GM18519 (cell line): ENCODE measurements around the gene CMTM1.
"Not testable (repeated sequence)": the region's sequence is repeated elsewhere in the genome, so short reads cannot be mapped to it uniquely, and the experiment has no call there.

Experiments used
- ATAC-seq: cut with Tn5 transposase; IDR thresholded peaks from one replicate; pipeline ENCODE4 v1.9.1; 2021; ENCODE audit warnings: mild to moderate bottlenecking, moderate library complexity; ENCODE audit not compliant: unreplicated experiment, low FRiP score

The CMTM1 gene

DNA sequence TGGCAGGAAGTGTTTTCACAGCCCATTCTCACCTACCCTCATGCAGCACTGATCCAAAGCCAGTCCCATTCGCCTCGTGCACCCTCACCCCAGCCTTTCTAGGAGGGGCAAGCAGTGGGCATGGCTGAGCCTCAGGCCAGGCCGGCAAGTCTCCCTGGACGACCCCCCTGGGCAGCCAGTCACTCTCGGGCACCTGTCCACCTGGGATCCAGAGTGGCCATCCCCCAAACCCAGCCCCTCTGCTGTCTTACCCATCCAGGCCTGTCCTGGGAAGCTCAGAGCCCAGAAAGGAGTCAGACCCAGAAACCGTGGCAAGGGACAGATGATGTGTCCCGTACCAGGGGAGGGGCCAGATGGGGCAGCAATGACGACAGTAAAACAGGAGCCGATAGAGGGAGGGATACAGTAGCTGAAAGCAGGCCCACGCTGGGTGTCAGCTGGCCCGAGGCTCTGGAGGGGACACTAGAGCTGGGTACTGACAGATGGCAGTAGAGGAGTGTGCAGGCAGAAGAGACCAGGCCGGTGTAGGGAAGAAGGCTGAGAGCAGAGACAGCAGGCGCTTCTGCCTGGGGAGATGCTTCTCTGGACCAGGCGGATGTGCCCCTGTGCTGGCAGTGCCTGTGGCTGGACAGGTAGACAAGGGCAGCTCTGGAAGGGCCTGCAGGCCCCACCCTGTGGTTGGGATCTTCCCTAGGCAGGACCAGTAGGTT, 44.0 kb downstream of the CMTM1 start:
- ATAC-seq, result no peak

DNA sequence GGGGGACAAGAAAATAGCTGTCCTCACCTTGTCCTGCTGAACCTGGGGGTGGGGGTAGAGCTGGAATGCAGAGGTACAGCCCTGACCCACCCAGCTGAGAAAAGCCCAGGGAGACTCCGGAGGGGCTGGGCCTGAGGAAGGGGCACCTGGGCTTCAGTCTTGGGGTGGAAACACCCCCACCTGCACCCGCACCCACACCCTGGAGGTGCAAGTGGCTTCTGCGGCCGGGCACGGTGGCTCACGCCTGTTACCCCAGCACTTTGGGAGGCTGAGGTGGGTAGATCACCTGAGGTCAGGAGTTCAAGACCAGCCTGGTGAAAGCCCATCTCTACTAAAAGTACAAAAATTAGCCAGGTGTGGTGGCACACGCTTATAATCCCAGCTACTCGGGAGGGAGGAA, 45.7 kb downstream of the CMTM1 start:
- not testable (repeated sequence) for ATAC-seq

DNA sequence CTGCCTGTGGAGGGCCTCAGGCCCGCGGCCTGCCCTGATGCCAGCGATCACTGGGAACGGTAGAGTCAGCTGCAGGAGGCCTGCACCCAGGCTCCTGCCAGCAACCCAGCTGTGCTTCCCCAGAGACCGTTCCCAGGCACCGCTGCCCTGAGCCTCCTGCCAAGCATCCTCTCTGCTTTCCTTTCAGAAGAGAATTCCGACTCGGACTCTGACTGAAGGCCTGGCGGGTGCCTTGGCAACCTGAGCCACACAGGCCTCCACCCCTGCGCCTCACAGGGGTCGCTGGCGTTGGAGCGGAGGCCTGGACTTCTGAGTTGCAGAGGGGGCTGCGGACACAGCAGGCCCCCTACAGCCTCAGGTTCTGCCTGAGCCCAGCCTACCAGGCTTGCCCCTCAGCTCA, 46.2 kb downstream of the CMTM1 start:
- ATAC-seq, result no peak

DNA sequence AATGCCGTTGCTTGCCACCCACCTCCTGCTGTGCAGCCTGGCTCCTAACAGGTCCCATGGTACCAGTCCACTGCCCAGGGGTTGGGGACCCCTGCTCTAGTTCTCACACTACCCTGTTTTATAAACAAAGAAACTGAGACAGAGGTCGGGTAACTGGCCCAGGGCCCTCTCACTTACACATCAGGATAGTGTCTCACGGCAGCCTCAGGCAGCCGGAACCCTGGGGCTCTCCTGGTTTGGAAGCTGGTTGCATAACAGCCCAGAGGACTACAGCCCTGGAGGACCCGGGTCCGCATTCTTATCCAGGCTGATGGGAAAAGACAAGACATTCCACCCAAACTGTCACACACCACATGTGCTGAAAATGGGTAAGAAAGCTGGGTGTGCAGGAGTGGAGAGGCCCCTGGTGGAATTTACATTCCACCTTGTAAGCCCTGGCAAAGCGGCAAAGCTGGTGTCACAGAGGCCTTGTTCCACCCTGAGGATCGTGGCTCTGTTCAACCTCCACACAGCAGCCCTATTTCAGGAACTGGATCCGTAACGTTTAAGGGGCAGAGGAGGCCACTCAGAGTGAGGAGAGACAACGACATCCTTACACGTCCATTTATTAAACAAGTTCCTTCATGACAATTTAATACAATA, 48.0 kb downstream of the CMTM1 start:
- ATAC-seq, result no peak

DNA sequence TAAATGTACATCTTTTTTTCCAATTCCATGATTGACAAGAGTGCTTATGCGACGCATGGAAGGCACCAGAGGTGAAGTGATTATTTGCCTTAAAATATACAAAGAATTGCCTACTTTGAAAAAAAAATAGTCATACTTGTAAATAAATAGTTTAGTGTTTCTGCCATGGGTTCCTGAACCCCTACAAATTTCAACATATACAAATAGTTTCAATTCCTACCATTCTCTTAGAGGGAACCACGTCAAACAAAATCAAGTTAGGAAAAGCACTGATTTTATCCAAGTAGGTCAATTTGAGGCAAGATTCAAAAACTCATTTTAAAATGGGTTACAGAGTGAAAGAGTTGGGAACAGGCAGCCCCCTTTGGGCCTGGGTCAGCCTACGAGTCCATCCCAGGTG, 49.9 kb downstream of the CMTM1 start:
- ATAC-seq, result no peak

DNA sequence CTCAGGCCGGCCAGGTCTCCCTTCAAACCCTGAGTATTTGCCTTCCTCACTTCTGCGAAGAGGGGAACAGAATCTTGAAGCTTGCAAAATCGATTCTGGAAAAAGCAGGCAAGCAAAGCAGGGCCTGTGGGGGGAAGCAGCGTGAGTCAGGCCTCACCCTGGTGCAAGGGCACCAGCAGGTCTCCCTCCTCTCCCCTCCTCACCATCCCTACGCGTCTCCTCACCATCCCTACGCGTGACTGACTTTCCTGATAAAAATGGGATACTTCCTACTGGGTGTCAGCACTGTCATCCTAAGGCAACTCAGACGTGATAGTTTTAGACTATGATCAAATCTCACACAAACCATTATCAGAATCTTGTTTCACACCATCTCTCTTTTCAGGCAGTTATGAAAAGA, 50.4 kb downstream of the CMTM1 start:
- ATAC-seq, result no peak

DNA sequence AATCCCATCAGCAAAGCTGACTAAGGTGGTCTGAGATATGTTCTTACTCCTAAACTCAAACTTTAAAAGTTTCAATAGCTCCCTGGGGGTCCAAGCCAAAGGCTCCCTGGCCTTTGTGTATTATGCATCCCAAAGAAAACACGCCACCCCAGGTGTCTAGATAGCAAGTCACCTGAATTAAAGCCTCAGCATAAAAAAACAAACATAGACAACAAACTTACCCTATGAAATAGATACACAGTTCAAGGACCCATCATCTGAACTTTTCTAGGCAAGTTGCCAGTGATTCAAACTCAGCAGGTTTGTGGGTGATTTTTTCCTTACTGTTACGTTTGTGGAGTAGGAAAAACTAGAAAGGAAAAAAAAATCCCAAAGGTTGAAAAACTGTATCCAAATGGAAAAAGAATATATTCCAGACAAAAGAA, 50.8 kb downstream of the CMTM1 start:
- ATAC-seq, result no peak

DNA sequence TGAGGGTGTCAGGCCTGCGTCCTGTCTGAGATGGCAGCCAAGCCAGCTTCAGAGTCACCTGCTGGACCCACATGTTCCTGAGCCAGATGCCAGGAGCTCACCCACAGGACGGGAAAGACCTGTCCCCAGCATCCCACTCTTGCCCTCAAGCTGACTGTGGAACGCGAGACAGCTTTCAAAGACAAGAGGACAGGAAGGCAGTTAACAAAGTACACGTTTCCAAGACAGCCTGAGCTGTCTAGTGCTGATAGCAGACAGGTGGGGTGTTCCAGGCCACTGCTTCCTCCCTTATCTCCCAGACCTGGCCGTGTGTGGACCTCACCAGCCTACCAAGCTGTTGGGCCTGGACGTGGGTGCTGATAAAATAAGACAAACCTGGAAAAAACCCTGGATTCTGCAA, 51.5 kb downstream of the CMTM1 start:
- no peak for ATAC-seq

DNA sequence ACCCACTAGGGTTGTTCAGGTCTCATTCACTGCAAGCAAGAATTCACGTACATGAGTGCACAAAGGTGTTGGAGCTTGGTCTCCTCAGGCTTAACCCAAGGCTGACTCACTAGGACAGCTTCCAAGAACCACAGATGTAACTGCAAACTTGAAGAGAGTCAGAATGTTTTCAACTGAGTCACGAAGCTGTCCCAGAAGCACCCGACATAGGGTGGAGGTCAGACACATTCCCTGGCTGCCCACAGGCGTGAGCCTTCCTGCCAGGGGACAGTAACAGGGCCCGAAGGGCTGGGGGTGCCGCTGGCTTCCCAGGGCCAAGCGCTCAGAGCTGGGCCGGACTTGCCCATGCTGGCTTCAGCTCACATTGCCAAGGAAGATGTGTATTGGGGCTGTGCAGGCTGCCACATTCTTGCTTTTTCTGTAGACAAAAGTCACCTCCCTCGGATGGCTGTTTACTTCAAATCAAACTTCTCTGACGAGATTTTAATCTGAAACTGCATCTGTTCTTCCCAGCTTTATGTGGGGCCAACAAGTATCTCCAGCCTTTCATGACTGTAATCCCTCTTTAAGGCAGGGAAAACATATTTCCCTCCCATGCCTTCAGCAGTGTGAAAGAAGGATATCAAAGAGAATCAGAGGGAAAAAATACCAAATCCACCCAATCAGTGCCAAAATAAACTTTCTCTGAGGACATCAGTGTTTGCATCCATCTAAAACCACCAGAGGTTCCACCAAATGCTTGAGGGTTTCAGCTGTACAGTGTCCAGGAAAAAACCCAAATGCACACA, 52.5 kb downstream of the CMTM1 start:
- no peak for ATAC-seq

DNA sequence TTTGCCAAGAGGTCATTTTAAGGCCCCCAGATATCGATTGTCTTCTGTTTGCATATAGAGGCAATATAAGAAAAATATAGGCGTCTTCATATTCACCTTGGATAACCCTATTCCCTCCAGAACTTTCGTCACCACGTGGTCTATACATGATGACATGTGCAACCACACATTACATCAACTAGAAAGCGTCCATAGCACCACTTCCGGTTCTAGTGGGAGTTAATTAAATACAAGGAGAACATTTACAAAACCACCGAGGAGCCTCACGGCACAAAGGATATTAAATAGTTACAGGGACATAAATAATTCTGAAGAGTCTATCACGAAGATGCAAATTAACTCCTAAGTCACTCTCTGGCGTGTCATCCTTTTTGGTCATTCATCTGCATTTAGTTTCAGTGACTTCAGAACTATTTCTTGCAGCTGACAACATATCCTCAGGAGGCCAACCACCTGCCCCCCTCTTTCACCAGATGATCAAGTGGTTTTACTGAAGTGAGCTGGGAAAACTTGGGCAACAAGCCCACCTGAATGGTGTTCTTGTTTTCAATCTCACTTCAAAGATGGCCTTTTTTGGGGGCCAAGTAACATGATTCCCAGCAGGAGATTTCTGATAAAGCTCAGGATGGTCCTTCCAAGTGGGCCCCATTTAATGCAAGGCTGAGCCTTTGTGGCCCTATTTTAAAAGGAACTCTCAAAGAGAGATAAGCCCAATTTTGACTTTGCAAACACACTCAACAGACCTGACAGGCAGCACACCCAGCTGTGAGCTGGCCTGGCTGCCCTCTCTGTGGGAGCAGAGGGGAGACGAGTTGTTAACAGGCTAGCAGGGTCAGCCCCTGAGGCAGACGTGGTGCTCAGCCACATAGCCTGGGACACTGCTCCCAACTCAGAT, 53.5 kb downstream of the CMTM1 start:
- ATAC-seq, result no peak

DNA sequence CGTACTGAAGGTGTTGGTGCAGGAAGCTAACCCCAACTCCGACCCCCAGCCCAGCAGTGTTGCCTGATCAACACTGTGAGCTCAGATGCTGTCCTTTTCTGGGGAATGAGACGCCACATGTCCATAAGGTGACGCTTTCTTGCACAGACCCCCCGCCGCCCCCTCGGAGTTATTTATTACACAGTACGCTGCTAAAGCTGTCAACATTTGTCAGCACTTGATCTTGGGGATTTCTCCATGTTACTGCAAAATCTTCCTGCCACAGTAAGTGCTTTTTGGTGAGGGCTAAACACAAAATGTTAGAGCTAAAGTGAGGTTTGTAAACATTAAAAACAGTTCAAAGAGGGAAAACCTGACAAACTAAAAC, 54.2 kb downstream of the CMTM1 start:
- no peak for ATAC-seq

DNA sequence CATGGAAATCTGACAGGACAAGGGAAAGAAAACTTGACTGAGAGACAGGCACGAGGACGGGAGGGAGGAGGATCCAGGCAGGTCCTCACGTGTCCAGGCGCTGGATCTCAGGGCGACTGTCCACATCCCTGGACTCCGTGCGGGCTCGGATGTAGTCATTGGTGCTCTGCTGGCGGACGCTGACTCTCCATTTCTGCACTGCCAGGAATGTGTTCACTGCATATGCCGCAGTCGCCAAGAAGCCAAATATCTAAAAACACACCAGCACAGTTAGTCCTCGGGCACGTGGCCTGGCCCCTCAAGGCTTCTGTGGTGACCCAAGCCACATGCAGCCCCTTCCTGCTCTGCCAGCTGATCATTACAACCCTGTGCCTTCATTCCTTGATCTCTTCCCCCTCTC, 55.7 kb downstream of the CMTM1 start:
- no peak for ATAC-seq

DNA sequence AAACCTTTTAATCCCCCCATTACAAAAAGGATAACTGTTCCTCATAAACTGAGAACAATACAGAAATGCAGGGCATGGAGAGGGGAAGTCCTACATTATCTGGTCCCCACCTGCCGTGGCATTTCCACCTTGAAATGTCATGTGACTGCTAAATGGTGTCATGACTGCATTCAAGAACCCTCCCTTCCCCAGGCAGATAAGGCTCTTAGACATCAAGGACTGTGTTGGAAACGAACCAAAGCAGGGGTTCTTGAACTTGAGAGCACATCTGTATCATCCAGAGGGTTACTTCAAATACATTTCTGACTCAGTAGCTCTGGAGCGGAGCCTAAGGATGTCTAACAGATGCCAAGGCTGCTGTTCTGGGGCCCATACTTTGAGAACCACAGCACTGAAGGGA, 56.6 kb downstream of the CMTM1 start:
- ATAC-seq, result no peak

DNA sequence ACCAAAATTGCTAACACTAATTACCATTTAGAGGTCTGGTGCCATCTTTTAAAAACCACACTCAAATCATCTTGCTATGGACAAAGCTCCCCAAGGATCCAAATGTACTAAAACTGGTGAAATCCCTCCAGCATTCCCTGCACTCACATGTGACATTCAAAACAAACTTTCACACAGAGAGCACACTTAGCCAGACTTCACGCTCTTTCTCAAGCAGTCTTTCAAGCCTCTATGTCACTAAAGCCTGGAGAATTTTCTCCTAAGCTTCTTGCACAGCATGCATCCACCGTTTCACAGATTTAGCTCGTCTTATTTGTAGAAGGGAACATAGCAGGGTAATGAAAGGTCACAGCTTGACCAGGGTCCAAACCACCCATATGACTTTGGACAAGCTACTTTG, 57.5 kb downstream of the CMTM1 start:
- no peak for ATAC-seq

DNA sequence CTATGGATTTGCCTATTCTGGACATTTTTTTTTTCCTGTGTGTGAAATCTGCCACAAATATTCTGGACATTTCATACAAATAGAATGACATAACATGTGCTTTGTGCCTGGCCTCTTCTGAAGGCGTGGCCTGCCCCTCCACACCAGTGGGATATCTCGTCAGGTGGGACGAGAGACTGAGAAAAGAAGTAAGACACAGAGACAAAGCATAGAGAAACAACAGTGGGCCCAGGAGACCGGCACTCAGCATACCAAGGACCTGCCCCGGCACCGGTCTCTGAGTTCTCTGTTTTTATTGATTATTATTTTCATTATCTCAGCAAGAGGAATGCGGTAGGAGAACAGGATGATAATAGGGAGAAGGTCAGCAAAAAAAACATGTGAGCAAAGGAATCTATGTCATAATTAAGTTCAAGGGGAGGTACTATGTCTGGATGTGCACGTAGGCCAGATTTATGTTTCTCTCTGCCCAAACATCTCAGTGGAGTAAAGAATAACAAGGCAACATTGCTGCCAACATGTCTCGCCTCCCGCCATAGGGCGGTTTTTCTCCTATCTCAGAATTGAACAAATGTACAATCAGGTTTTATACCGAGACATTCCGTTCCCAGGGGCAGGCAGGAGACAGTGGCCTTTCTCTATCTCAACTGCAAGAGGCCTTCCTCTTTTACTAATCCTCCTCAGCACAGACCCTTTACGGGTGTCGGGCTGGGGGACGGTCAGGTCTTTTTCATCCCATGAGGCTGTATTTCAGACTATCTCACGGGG, 61.6 kb downstream of the CMTM1 start:
- not testable (repeated sequence) for ATAC-seq
